ENCODE measurements around the gene SCP2.

GRCh38 chr1:52877554-52877953 is 49.5 kb upstream of the SCP2 start:
- no peak for TF ChIP-seq POLR2A (IDR thresholded peaks at IDR 0.05)
- TF ChIP-seq CTCF (IDR thresholded peaks at IDR 0.05), result no peak
- no peak for TF ChIP-seq POLR2AphosphoS5 (IDR thresholded peaks at IDR 0.05)
